Neural cell (in vitro differentiated cells): ENCODE results near the gene TMED8. TPM values are rescaled to one million over a fixed set of nuclear protein-coding genes. Genes with fewer than 3 reads are reported as not detected.

Experiments used
- H2AFZ ChIP-seq: fragments of 200-600, 300-800 bp; sonication (generic), shearing (Covaris generic); 2 replicates; pipeline ENCODE4 v1.6.0; 2014; ENCODE audit warnings: low read depth, mild to moderate bottlenecking, antibody characterized with exemption, low read length, moderate library complexity
- H3F3A ChIP-seq: fragments of 200-600 bp; shearing (Covaris generic); 2 replicates; pipeline ENCODE4 v1.6.1; 2016; ENCODE audit warnings: mild to moderate bottlenecking, moderate library complexity, mixed read lengths, antibody characterized with exemption, low read length; ENCODE audit not compliant: insufficient read depth, poor library complexity, severe bottlenecking
- H3K27ac ChIP-seq: fragments of 200-600, 300-800 bp; sonication (generic), shearing (Covaris generic); 2 replicates; pipeline ENCODE4 v1.5.1; 2014; ENCODE audit warnings: mild to moderate bottlenecking, low read length, moderate library complexity
- H3K27me3 ChIP-seq: fragments of 300-800, 200-600 bp; sonication (generic), shearing (Covaris generic); 2 replicates; pipeline ENCODE4 v1.6.0; 2014; ENCODE audit warnings: mild to moderate bottlenecking, low read depth, low read length, moderate library complexity; ENCODE audit not compliant: insufficient read depth
- H3K36me3 ChIP-seq: fragments of 300-800, 200-600 bp; sonication (generic), shearing (Covaris generic); 2 replicates; pipeline ENCODE4 v1.5.1; 2014; ENCODE audit warnings: mild to moderate bottlenecking, antibody characterized with exemption, low read length, moderate library complexity; ENCODE audit not compliant: insufficient read depth
- H3K4me2 ChIP-seq: fragments of 300-800, 200-600 bp; sonication (generic), shearing (Covaris generic); 2 replicates; pipeline ENCODE4 v1.6.0; 2014; ENCODE audit warnings: mild to moderate bottlenecking, low read length
- H3K4me3 ChIP-seq: fragments of 300-800, 200-600 bp; sonication (generic), shearing (Covaris generic); 2 replicates; pipeline ENCODE4 v1.5.1; 2014; ENCODE audit warnings: mild to moderate bottlenecking, low read length, moderate library complexity
- H3K79me2 ChIP-seq: fragments of 200-600 bp; shearing (Covaris generic); replicated peaks from 2 replicates; pipeline ENCODE4 v1.6.0; 2014; ENCODE audit warnings: mild to moderate bottlenecking, low read length, moderate library complexity; ENCODE audit not compliant: insufficient read depth
- H3K9ac ChIP-seq: fragments of 300-800, 200-600 bp; sonication (generic), shearing (Covaris generic); 2 replicates; pipeline ENCODE4 v1.6.1; 2016; ENCODE audit warnings: mild to moderate bottlenecking, low read length, mixed read lengths
- H3K9me2 ChIP-seq: fragments of 200-600 bp; shearing (Covaris generic); 2 replicates; pipeline ENCODE4 v1.6.1; 2016; ENCODE audit warnings: mild to moderate bottlenecking, low read length, mixed read lengths; ENCODE audit not compliant: insufficient read depth
- H3K9me3 ChIP-seq: fragments of 200-600, 300-800 bp; sonication (generic), shearing (Covaris generic); 2 replicates; pipeline ENCODE4 v1.6.1; 2016; ENCODE audit warnings: mild to moderate bottlenecking, mixed run types, low read length, moderate library complexity, mixed read lengths
- H4K20me1 ChIP-seq: fragments of 200-600 bp; shearing (Covaris generic); 2 replicates; pipeline ENCODE4 v1.6.1; 2016; ENCODE audit warnings: mild to moderate bottlenecking, mixed run types; ENCODE audit not compliant: insufficient read depth
- EP300 ChIP-seq: fragments of 450-650 bp; conservative IDR thresholded peaks from 2 replicates; pipeline ENCODE4 v1.6.1; 2014; ENCODE audit warnings: antibody characterized with exemption, mild to moderate bottlenecking, moderate library complexity; ENCODE audit not compliant: poor library complexity, severe bottlenecking
- EZH2 ChIP-seq: fragments of 200-600, 300-800 bp; shearing (Covaris generic), sonication (generic); IDR thresholded peaks from 2 replicates; pipeline ENCODE4 v1.6.1; 2014; ENCODE audit warnings: antibody characterized with exemption, low read length, borderline replicate concordance, mild to moderate bottlenecking; ENCODE audit not compliant: insufficient read depth, poor library complexity, severe bottlenecking
- MXI1 ChIP-seq: fragments of 450-650 bp; conservative IDR thresholded peaks from 2 replicates; pipeline ENCODE4 v1.6.1; 2014; ENCODE audit warnings: antibody characterized with exemption, mild to moderate bottlenecking; ENCODE audit not compliant: poor library complexity, severe bottlenecking
- POLR2AphosphoS5 ChIP-seq: IDR thresholded peaks from 2 replicates; pipeline ENCODE4 v1.6.1; 2012
- RAD21 ChIP-seq: fragments of 450-650 bp; conservative IDR thresholded peaks from 2 replicates; pipeline ENCODE4 v1.6.1; 2014; ENCODE audit warnings: antibody characterized with exemption, mild to moderate bottlenecking, moderate library complexity
- REST ChIP-seq: IDR thresholded peaks from 2 replicates; pipeline ENCODE4 v1.6.1; 2012; ENCODE audit warnings: borderline replicate concordance
- SMC3 ChIP-seq: fragments of 450-650 bp; conservative IDR thresholded peaks from 2 replicates; pipeline ENCODE4 v1.6.1; 2014; ENCODE audit warnings: antibody characterized with exemption, mild to moderate bottlenecking, moderate library complexity; ENCODE audit not compliant: poor library complexity
- TAF1 ChIP-seq: IDR thresholded peaks from 2 replicates; pipeline ENCODE4 v1.6.1; 2012; ENCODE audit warnings: low read depth
- polyA plus RNA-seq: library from polyadenylated mRNA; depleted of rRNA; stranded (reverse); fragments of >200 nt; gene quantifications from 2 replicates; pipeline ENCODE4 v1.2.3, GENCODE V29; 2014
- TF ChIP-seq, protein P1 (sequence below): fragments of 450-650 bp; IDR thresholded peaks from 2 replicates; pipeline ENCODE4 v1.5.1; 2014; ENCODE audit warnings: antibody characterized with exemption, mild to moderate bottlenecking, moderate library complexity; ENCODE audit not compliant: poor library complexity, severe bottlenecking

TMED8 gene
- polyA plus RNA-seq, 1 donor from 2014 or later: 16.5 TPM

- Histone ChIP-seq H2AFZ (no peak overlapping the region), H4K20me1 (no peaks in the 10 kb centered on the region), H3K36me3 (peaks cover 19% of the 10 kb centered on the region), H3K4me3 (no peak overlapping the region), H3F3A (no peaks in the 10 kb centered on the region), H3K9ac (no peak overlapping the region), H3K9me2 (no peaks in the 10 kb centered on the region), H3K27ac (no peak overlapping the region), H3K9me3 (no peaks in the 10 kb centered on the region), H3K27me3 (no peaks in the 10 kb centered on the region), H3K4me2 (no peak overlapping the region), H3K79me2 (no peaks in the 10 kb centered on the region)
- no peak for TF ChIP-seq EP300
Measured at GRCh38 chr14:77424862-77425261, 48.0 kb upstream of the TMED8 start.

- H3K4me3 ChIP-seq: no peak within 1 kb of the TSS
- H3K79me2 ChIP-seq: no peaks in the 10 kb centered on the region
- H2AFZ ChIP-seq: no peak within 1 kb of the TSS
- no peaks in the 10 kb centered on the region for H3K9me3 ChIP-seq
- H3K4me2 ChIP-seq: no peak within 1 kb of the TSS
- H4K20me1 ChIP-seq: no peaks in the 10 kb centered on the region
- H3K27ac ChIP-seq: no peak within 1 kb of the TSS
- H3F3A ChIP-seq: no peaks in the 10 kb centered on the region
- H3K27me3 ChIP-seq: no peaks in the 10 kb centered on the region
- peaks cover 15% of the 10 kb centered on the region for H3K36me3 ChIP-seq
- H3K9ac ChIP-seq: no peak within 1 kb of the TSS
- no peaks in the 10 kb centered on the region for H3K9me2 ChIP-seq
- TF ChIP-seq, protein P1, sequence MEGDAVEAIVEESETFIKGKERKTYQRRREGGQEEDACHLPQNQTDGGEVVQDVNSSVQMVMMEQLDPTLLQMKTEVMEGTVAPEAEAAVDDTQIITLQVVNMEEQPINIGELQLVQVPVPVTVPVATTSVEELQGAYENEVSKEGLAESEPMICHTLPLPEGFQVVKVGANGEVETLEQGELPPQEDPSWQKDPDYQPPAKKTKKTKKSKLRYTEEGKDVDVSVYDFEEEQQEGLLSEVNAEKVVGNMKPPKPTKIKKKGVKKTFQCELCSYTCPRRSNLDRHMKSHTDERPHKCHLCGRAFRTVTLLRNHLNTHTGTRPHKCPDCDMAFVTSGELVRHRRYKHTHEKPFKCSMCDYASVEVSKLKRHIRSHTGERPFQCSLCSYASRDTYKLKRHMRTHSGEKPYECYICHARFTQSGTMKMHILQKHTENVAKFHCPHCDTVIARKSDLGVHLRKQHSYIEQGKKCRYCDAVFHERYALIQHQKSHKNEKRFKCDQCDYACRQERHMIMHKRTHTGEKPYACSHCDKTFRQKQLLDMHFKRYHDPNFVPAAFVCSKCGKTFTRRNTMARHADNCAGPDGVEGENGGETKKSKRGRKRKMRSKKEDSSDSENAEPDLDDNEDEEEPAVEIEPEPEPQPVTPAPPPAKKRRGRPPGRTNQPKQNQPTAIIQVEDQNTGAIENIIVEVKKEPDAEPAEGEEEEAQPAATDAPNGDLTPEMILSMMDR: no peak
- TF ChIP-seq MXI1 (no peak), EZH2 (no peak), RAD21 (no peak), TAF1 (no peak), EP300 (no peak), POLR2AphosphoS5 (no peak), REST (no peak), SMC3 (no peak)
Measured at GRCh38 chr14:77423423-77423822, 46.5 kb upstream of the TMED8 start, which contains the start of gene NOXRED1. Gene NOXRED1 (minus strand): TSS chr14:77423523. CDS start chr14:77422889, 634 bp downstream.

DNA sequence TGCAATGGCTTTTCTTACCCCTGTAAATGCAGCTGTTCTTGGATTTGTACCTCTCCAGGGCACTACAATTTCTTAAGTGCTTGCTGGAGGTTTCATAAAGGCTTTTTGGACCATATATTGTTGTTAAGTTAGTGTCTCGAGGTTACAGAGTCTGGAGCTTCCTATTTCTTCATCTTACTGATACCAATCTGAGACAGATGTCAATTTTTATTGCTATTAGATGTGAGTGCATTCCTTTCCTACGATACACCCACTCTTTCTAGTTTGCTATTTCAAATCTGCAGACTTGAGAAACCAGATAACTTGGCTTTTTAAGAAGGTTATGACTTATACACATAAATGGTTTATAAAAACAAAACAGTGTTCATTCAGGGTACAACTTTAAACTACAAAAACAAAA is 44.3 kb upstream of the TMED8 start:
- Histone ChIP-seq H3K9me2 (no peaks in the 10 kb centered on the region), H3K27ac (no peak overlapping the region), H3F3A (no peaks in the 10 kb centered on the region), H2AFZ (no peak overlapping the region), H3K4me2 (no peak overlapping the region), H3K9me3 (no peaks in the 10 kb centered on the region), H4K20me1 (no peaks in the 10 kb centered on the region), H3K27me3 (no peaks in the 10 kb centered on the region), H3K9ac (no peak overlapping the region), H3K36me3 (peaks cover 5% of the 10 kb centered on the region), H3K4me3 (no peak overlapping the region), H3K79me2 (no peaks in the 10 kb centered on the region)
- no peak for TF ChIP-seq EZH2
- no peak for TF ChIP-seq RAD21
- no peak for TF ChIP-seq MXI1
- TF ChIP-seq REST: no peak
